SK-N-MC (cell line): ENCODE data around the gene NKX1-1.

ENCODE experiments used
- EZH2 ChIP-seq: fragments of 200-600 bp; sonication (generic); IDR thresholded peaks from one replicate; pipeline ENCODE4 v1.6.1; 2017; ENCODE audit warnings: antibody characterized with exemption
- POLR2AphosphoS5 ChIP-seq: IDR thresholded peaks from 2 replicates; pipeline ENCODE4 v1.6.1; 2012; ENCODE audit warnings: mild to moderate bottlenecking, low read depth, low read length, borderline replicate concordance

- no peak for TF ChIP-seq EZH2
- no peak for TF ChIP-seq POLR2AphosphoS5
Measured at GRCh38 chr4:1403177-1403583, 3.1 kb downstream of the NKX1-1 start.
